HL-60 (cell line): ENCODE measurements around the gene TMED8.

Experiments
- DNase-seq, 2 experiments: peaks; one replicate each; pipeline ENCODE4 v3.0.0-alpha.2; 2010 to 2020; ENCODE audit warnings: low read depth in 1 of 2, low spot score in 1 of 2
- H3K27ac ChIP-seq: fragments of 250-450 bp; sonication (Bioruptor Pico); replicated peaks from 2 replicates; pipeline ENCODE4 v1.5.1; 2020; ENCODE audit warnings: mild to moderate bottlenecking, moderate library complexity
- H3K27me3 ChIP-seq: fragments of 250-450 bp; sonication (Bioruptor Pico); 2 replicates; pipeline ENCODE4 v1.5.1; 2021; ENCODE audit warnings: mild to moderate bottlenecking, moderate library complexity; ENCODE audit not compliant: insufficient read depth, poor library complexity, severe bottlenecking
- H3K4me3 ChIP-seq: replicated peaks from 2 replicates; pipeline ENCODE4 v1.5.1; 2011; ENCODE audit warnings: mild to moderate bottlenecking, control low read depth, low read length; ENCODE audit not compliant: insufficient read depth
- CTCF ChIP-seq: IDR thresholded peaks from one replicate; pipeline ENCODE4 v1.5.1; 2011; ENCODE audit warnings: low read length, control low read depth, inconsistent platforms; ENCODE audit not compliant: insufficient read depth
- GABPA ChIP-seq: IDR thresholded peaks from 2 replicates; pipeline ENCODE4 v1.6.1; 2012; ENCODE audit warnings: low read depth
- POLR2AphosphoS5 ChIP-seq: IDR thresholded peaks from 2 replicates; pipeline ENCODE4 v1.6.1; 2012; ENCODE audit warnings: low read depth
- SPI1 ChIP-seq: IDR thresholded peaks from 2 replicates; pipeline ENCODE4 v1.6.1; 2012; ENCODE audit warnings: low read depth, mild to moderate bottlenecking, borderline replicate concordance
- TF ChIP-seq, protein P1 (sequence below): IDR thresholded peaks from 2 replicates; pipeline ENCODE4 v1.6.1; 2012; ENCODE audit warnings: low read depth; ENCODE audit not compliant: insufficient replicate concordance

TMED8 gene

DNA sequence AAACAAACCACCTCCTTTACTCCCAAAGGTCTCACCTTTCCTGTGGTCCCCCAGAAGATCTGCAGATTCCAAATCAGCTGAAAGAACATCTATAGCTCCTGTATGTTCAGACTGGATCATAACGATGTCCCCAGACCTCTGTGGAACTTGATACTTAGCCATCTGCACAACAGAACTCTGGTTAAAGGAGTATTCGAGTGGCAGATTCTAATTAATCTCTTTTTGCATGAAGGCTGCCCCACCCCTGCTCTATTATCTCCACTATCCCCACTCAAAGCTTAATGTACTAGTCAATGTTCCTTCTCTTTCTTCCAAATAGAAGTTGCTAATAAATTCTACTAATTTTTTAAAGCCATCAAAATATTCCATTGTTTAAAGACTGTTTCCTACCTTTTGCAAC is 33.2 kb downstream of the TMED8 start:
- H3K4me3 ChIP-seq = no peak overlapping the region
- H3K27ac ChIP-seq = no peak overlapping the region
- DNase-seq = no peak
- H3K27me3 ChIP-seq = no peaks in the 10 kb centered on the region
- TF ChIP-seq POLR2AphosphoS5 (no peak), SPI1 (no peak), CTCF (no peak), GABPA (no peak)
- TF ChIP-seq, protein P1, sequence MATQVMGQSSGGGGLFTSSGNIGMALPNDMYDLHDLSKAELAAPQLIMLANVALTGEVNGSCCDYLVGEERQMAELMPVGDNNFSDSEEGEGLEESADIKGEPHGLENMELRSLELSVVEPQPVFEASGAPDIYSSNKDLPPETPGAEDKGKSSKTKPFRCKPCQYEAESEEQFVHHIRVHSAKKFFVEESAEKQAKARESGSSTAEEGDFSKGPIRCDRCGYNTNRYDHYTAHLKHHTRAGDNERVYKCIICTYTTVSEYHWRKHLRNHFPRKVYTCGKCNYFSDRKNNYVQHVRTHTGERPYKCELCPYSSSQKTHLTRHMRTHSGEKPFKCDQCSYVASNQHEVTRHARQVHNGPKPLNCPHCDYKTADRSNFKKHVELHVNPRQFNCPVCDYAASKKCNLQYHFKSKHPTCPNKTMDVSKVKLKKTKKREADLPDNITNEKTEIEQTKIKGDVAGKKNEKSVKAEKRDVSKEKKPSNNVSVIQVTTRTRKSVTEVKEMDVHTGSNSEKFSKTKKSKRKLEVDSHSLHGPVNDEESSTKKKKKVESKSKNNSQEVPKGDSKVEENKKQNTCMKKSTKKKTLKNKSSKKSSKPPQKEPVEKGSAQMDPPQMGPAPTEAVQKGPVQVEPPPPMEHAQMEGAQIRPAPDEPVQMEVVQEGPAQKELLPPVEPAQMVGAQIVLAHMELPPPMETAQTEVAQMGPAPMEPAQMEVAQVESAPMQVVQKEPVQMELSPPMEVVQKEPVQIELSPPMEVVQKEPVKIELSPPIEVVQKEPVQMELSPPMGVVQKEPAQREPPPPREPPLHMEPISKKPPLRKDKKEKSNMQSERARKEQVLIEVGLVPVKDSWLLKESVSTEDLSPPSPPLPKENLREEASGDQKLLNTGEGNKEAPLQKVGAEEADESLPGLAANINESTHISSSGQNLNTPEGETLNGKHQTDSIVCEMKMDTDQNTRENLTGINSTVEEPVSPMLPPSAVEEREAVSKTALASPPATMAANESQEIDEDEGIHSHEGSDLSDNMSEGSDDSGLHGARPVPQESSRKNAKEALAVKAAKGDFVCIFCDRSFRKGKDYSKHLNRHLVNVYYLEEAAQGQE = no peak

DNA sequence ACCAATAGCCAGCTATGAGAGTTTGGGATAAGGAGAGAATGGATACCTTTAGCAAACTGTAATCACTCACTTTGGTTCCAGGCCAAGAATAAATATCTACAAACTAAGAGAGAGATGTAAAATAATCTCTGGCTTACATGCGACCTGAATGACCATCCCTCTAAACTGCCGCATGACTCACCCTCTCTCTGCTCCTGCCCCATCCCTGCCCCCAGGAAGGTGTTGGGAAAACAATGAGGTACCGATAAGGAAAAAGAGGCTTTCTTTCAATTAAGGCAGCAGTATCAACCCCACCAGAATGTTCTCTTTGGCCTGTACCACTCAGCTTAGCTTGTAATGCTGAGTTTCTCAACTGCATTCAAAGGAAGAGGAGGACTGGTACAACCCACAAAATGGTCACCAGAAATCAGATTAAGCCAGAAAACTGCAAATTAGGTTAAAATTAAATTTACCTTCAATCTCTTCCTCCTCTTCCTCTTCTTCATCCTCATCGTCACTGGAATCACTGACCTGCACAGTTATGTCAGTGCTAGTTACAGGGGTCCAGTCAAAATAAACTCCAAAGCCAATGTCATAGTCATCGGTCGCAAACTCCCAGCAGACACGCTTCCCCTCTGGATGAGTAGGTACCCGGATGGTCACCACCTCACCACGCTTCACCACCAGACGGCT is 34.0 kb downstream of the TMED8 start:
- H3K4me3 ChIP-seq = no peak overlapping the region
- H3K27me3 ChIP-seq = no peaks in the 10 kb centered on the region
- no peak for DNase-seq
- TF ChIP-seq POLR2AphosphoS5 (no peak), GABPA (no peak), SPI1 (no peak)
- no peak overlapping the region for H3K27ac ChIP-seq

- DNase-seq = no peak
- Histone ChIP-seq H3K27ac (no peak overlapping the region), H3K27me3 (no peaks in the 10 kb centered on the region), H3K4me3 (no peak overlapping the region)
- TF ChIP-seq SPI1 = no peak
- TF ChIP-seq, protein P1 = no peak
- no peak for TF ChIP-seq POLR2AphosphoS5
These were observed 36.5 kb downstream of the TMED8 start for GRCh38 chr14:77340389-77340788.

DNA sequence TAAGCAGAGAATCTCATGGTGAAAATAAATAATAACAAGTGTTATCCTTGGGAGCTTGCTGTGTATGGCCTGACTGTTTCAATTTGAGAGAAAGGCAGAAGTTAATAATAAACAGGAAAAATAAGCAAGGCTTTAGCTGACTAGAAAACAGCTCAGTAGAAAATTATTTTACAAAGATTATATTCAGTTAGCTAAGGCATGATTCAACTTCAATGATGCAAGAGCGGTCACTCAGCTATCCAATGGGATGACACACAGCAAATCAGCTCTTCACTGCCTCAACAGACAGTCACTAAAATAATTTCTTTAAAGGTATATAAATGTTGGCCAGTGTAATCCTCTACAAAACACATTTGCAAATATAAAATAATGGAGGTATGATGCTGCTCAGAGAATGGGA is 37.5 kb downstream of the TMED8 start:
- Histone ChIP-seq H3K4me3 (no peak overlapping the region), H3K27me3 (no peaks in the 10 kb centered on the region), H3K27ac (no peak overlapping the region)
- no peak for DNase-seq
- TF ChIP-seq SPI1 = no peak
- no peak for TF ChIP-seq CTCF
- no peak for TF ChIP-seq GABPA
- TF ChIP-seq, protein P1 = no peak
- TF ChIP-seq POLR2AphosphoS5 = no peak
